Stimulated activated CD8-positive, alpha-beta memory T cell treated with anti-CD3 and anti-CD28 coated beads, Interleukin-7, amount 100 ng/mL, for 1 hour (primary cell): Measurements from ENCODE around the gene SPARC.
A peak's percentile ranks its signal among the peaks of the same experiment; 100 is the strongest.

Source experiments
- DNase-seq, 2 donors: peaks; one replicate each; pipeline ENCODE4 v3.0.0-alpha.2; 2020; ENCODE audit warnings: low read depth in 2 of 2

Gene SPARC

GRCh38 chr5:151659001-151659754 lies 27.5 kb downstream of the SPARC start:
- peak; percentile 46 to 65 for DNase-seq

DNA sequence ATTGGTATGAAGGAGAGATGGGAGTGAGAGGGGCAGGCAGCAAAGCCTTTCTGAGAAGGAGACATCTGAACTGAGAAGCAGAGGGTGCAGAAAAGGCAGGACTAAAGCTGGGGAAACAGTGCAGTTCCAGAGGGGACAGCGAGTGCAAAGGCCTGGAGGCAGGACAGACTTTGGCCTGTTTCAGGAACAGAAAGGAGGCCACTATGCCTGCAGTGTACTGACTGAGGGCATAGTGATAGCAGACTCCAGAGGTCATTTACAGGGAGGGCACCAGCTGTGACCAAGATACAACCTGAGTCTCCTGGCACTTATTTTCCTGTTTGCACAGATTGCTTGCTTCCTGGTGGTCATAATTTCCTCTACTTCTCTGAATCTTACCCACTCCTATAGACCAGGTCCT lies 29.6 kb downstream of the SPARC start:
- DNase-seq, result no peak

DNA sequence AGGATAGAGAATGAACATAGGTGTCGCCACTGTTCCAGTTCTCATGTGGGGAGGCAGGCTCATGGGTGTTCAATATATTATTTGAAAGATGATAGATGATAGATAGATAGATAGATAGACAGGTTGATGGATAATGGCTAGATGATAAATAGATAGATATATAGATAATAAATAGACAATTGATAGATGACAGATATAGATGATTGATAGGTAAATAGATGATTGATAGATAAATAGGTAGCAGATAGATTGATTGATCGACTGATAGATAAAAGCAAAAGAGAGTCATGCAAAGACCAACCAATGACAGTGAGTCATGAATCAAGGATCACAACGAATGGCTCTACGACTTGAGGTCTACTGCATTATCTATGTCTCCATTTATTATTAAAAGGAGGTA lies 30.4 kb downstream of the SPARC start:
- DNase-seq, result no peak

DNA sequence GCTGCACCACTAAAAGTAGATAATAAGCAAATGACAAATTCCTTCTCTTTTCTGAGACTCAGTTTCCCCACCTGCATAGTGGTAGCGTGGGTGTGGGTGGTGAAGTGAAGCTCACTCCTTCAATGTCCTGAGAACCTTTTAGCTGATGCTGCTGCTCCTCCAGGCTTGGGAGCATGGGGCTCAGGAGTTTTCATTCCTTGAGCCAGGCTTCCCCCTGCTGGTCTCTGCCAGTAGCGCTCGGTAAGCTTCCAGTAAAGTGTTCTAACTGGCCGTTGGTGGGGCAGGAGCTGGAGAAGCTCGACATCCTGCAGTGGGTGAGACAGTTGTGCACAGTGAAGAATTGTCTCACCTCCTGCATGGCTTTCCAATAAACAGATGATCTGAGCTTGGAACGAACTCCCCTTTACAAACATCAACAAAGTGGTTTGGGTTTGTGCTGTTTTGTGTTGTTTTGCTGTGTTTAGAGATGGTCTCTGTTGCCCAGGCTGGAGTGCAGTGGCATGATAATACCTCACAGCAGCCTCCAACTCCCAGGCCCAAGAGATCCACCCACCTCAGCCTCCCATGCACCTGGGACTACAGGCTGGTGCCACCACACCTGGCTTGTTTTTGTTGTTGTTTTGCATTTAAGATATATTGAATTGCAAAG lies 34.6 kb downstream of the SPARC start:
- DNase-seq, result peak in 1 of 2 donors; percentile 35

DNA sequence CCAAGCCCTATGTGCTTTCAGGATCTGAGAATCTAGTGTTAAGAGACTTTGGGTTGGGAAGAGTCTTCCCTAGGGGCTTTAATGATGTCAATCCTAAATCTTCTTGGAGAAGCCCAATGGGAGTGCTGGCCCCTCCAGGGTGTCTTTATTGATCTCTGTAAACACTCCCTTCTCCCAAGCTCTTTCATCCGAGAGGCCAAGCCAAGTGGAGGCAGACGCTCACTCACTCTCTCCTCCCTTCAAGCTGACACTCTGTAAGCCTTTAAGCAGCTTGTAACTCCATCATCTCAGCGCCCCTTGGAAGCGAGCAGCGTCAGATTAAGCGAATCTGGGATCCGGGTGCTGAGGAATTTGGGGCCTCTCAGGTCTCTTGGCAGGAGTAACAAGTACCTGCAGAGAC lies 37.7 kb downstream of the SPARC start:
- DNase-seq, result no peak

DNA sequence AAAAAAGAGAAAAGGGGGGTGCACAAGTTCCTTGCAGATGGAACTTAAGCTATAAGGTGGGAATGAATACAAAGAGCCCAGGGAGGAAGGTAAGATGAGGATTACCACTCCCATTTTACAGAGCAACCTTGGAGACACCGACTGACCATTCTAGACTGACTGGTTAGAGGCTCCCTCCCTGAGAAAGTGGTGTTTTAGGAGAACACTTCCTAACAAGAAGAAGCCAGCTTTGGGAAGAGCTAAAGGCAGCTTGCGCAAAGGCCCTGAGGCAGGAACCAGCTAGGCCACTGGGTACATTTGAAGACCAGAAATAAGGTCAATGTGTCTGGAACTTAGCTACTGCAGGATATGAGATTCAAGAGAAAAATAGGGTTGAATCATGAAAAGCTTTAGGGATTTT lies 38.6 kb downstream of the SPARC start:
- no peak for DNase-seq

- DNase-seq, result no peak
These were observed 39.3 kb downstream of the SPARC start for GRCh38 chr5:151647320-151647861.

GRCh38 chr5:151646334-151646733 lies 40.4 kb downstream of the SPARC start:
- DNase-seq, result no peak

- DNase-seq, result no peak
These were observed 43.3 kb downstream of the SPARC start for GRCh38 chr5:151643388-151643787.

DNA sequence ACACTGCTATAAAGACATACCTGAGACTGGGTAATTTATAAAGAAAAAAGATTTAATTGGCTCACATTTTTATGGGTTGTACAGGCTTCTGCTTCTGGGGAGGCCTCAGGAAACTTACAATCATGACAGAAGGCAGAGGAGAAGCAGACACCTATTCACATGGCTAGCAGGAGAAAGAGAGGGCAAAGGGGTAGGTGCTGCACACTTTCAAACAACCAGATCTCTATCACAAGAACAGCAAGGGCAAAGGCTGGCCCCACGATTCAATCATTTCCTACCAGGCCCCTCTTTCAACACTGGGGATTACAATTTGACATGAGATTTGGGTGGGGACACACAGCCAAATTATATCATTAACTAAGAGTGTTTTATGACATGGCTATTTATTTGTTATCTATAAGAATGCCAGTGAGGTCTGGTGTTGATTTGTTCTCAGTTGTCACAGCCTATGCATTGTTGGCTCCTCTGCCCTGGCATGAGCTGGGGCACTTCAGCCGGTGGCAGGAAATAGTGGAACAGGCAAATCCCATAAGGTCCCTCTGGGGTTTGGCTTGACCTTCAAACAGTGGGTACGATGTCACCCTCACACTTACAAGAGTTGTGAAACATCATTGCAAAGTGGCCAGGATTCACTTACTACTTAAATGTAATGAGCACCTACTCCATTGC lies 44.1 kb downstream of the SPARC start:
- DNase-seq, result no peak

GRCh38 chr5:151638619-151639018 lies 48.1 kb downstream of the SPARC start:
- no peak for DNase-seq

GRCh38 chr5:151637676-151638075 lies 49.0 kb downstream of the SPARC start:
- no peak for DNase-seq

GRCh38 chr5:151633892-151634291 lies 52.8 kb downstream of the SPARC start:
- DNase-seq, result no peak

DNA sequence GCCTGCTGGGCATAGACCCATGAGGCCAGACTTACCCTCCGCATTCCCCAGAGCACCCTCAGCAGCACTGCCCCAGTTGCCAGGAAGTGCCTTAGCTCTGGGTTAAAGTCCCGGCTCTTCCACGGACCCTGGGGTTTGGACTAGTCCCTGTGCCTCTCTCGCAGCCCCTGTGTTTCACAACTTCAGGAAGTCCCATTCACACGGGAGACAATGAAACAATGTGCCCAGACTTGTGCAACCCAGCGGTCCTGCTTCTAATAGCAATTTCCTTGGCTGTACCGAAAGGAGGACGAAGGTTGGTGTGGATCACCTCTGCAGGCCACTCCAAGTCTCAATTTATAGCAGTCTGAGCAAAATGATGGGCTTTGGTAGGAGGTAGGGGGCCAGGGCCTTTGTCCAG lies 53.8 kb downstream of the SPARC start:
- no peak for DNase-seq

DNA sequence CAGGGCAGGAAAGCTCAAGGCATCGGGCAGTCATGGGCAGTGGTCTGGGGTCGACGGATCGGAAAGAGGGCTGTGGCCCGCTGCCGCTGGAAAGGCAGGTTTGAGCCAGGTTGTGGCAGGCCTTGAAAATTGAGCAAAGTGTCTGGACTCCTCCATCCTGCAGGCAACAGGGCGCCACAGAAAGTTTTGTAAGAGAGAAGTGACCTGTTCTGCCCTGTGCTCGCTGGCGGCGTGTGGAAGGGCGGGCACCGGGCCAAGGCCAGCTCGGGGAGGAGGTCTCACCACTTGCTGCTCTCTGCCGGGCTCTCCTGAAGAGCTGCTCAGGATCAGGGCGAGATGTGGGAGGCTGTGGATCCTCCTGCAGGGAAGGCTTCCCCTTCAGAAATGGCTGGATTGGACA lies 54.2 kb downstream of the SPARC start:
- no peak for DNase-seq

DNA sequence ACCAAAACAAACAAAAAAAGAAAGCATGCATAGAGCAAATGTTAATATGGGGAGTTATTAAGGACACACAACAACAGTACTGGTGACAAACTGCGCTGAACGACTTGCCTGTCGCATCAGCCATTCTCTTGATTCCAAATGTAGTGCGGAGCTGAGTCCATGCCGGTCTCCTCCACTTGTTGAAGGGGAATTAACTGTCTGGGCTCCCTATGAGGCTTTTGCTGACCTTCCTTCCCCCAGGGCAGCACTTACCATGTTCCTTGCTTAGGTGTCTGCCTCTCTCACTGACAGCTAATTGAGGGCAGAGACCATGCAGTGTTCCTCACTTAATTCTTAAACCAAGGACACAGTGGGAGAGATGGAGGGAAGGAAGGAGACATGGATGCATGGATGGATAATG lies 54.8 kb downstream of the SPARC start:
- DNase-seq, result no peak

- DNase-seq, result no peak
These were observed 56.6 kb downstream of the SPARC start for GRCh38 chr5:151630088-151630487.

GRCh38 chr5:151628112-151628823 lies 58.4 kb downstream of the SPARC start:
- no peak for DNase-seq

DNA sequence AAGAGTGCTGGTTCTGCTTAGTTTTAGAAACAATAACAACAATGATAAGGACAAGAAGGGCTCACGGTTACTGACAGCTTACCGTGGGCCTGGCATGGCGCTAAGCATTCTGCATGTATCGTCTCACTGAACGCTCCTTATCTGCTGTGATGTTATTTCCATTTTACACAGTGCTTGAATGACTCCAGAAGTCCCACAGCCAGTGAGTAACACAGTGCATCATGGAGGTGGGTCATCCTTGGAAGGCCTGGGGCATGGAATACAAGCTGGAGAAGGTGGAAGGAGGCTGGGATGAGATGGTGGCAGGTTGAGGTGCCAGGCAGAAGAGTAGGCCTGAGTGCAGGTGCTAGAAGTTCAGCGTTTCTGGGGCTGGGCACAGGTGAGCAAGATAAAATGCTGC lies 59.1 kb downstream of the SPARC start:
- DNase-seq, result no peak

GRCh38 chr5:151625285-151625684 lies 61.4 kb downstream of the SPARC start:
- DNase-seq, result no peak

DNA sequence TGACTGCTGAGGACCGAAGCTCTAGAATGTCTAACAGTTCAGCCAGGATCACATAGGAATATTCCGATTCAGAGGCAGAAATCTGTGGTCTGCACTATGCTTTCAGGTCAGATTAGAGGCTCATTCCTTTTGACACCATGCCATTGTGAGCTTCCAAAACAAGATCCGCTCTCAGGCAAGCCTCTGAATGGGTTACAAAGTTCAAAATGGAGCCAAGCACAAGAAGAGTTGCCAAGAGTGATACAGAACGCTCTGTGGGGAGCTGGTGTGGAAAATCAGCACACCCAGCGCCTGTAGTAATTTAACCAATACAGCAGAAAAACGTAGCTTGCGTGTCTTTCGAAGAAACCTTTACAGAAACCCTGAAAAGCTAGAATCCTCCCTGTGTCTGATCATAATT lies 62.2 kb downstream of the SPARC start:
- DNase-seq, result no peak
